Measurements from ENCODE around the gene APCDD1L. TPM values are rescaled to one million over a fixed set of nuclear protein-coding genes. Genes with fewer than 3 reads are reported as not detected.
"Not testable (repeated sequence)": the region's sequence is repeated elsewhere in the genome, so short reads cannot be mapped to it uniquely, and the experiment has no call there.

APCDD1L gene
- total and polyA plus RNA-seq, 8 donors: 0.16 to 1.8 (median 0.32) TPM

DNA sequence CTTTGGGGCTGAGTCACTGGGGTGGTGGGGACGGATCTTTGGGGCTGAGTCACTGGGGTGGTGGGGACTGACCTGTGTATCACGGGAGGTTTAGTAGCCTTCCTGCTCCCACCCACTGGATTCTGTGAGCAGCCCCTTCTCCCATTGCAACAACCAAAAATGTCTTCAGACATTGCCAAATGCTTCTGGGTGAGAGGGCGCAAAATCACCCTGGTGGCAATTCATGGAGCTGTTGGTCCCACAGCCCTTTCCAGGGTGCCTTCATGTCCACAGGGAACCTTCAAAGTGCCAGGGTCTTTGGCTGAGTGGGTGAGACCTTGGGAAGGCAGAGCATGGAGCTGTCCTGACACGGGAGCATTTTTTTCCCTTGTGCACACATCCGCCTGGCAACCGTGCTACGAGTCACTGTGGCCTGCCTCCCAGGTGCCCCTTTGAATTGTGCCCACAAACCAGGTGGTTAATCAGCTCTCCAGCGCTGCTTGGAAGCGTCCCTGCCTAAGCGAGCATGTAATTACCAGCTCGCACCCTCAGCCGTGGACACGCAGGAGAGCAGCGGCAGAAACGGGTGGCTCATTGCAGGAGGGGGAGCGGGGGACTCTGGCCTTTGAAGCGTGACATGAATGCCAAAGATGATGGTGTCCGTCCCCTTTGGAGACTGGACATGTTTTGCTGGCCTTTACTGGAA lies 27.4 kb upstream of the APCDD1L start:
- FAIRE-seq: no peak
- Histone ChIP-seq H3K4me1 (no peaks in the 10 kb centered on the region), H3K9me3 (no peaks in the 10 kb centered on the region), H3K27me3 (peaks cover 0 to 11% (median 0%) of the 10 kb centered on the region in 4 donors), H3K36me3 (no peaks in the 10 kb centered on the region), H3K27ac (no peak overlapping the region), H3K4me3 (no peak overlapping the region)
- ATAC-seq: peak in 3 of 4 donors; percentile 27 to 88 (median 85)
- intact Hi-C loops (cut with DNase I): no loop called here
- whole genome bisulfite sequencing, 2 donors: 51 to 59% methylated on average over 18 of the region's 18 CpGs
- DNase-seq: peak in 1 of 6 donors; percentile 36
- TF ChIP-seq, protein P1, sequence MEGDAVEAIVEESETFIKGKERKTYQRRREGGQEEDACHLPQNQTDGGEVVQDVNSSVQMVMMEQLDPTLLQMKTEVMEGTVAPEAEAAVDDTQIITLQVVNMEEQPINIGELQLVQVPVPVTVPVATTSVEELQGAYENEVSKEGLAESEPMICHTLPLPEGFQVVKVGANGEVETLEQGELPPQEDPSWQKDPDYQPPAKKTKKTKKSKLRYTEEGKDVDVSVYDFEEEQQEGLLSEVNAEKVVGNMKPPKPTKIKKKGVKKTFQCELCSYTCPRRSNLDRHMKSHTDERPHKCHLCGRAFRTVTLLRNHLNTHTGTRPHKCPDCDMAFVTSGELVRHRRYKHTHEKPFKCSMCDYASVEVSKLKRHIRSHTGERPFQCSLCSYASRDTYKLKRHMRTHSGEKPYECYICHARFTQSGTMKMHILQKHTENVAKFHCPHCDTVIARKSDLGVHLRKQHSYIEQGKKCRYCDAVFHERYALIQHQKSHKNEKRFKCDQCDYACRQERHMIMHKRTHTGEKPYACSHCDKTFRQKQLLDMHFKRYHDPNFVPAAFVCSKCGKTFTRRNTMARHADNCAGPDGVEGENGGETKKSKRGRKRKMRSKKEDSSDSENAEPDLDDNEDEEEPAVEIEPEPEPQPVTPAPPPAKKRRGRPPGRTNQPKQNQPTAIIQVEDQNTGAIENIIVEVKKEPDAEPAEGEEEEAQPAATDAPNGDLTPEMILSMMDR (IDR thresholded peaks at IDR 0.05): no peak

DNA sequence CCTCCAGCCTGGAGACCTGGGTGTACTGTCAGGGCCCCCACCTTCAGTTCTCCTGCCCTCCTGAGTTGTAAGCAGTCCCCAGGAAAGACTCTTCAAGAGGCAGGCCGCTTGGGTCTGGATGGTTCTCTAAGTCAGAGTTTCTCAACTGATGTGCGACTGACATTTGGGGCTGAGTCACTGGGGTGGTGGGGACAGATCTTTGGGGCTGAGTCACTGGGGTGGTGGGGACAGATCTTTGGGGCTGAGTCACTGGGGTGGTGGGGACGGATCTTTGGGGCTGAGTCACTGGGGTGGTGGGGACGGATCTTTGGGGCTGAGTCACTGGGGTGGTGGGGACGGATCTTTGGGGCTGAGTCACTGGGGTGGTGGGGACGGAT lies 26.8 kb upstream of the APCDD1L start:
- H3K36me3 ChIP-seq; H3K4me3 ChIP-seq; H3K4me1 ChIP-seq; FAIRE-seq; H3K27ac ChIP-seq; ATAC-seq; DNase-seq; intact Hi-C loops (cut with DNase I); H3K9me3 ChIP-seq: not testable (repeated sequence)
- WGBS, 2 donors: 56 to 66% methylated on average over 4 to 5 of the region's 6 CpGs
- peaks cover 0 to 11% (median 0%) of the 10 kb centered on the region in 4 donors for H3K27me3 ChIP-seq

DNA sequence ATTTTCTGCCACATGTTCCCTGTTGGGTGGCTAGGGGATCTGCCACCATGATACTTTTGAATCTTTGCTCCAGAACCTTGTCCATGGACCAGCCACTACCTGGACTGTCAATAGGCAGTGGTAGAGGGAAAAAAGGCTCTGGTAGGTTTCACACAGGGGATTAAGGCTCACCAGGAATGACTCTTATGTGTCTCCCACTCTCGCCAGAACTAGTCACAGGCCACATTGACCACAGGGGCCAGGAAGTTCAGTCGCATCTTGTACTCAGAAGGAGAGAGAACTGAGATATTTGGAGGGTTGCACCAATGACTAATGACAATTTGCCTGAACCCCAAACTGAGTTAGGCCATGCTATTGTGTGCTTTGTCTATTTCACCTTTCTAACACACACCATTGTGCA lies 23.6 kb upstream of the APCDD1L start:
- 79 to 89% methylated on average over 2 of the region's 2 CpGs for WGBS, 2 donors

DNA sequence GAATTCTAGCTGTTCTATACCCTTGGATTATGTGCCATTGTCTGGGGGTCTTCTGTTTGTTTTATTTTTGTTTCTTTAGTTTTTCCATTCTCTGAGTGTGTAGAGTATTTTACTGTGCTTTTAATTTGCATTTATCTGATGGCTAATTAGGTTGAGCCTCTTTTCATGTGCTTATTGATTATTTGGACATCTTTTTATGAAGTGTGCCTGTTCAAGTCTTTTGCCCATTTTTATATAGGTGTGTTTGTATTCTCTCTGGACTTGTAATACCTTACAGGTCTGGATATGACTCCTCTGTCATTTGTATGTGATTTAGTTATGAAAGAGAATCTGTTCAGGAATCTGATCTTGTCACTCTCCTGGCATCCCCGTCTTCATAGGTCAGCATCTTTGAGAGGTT lies 22.6 kb upstream of the APCDD1L start:
- TF ChIP-seq, protein P1 (IDR thresholded peaks at IDR 0.05): no peak
- H3K27me3 ChIP-seq: no peaks in the 10 kb centered on the region
- no peak overlapping the region for H3K4me3 ChIP-seq
- H3K9me3 ChIP-seq: no peaks in the 10 kb centered on the region
- WGBS, 2 donors: 61 to 73% methylated on average over 1 of the region's 1 CpG
- FAIRE-seq: no peak
- no peaks in the 10 kb centered on the region for H3K4me1 ChIP-seq
- intact Hi-C loops (cut with DNase I): no loop called here
- no peaks in the 10 kb centered on the region for H3K36me3 ChIP-seq
- no peak for ATAC-seq
- DNase-seq: no peak
- H3K27ac ChIP-seq: no peak overlapping the region

More for the DNA sequence above, 23.6 kb upstream of the APCDD1L start:
- Histone ChIP-seq H3K27me3 (no peaks in the 10 kb centered on the region), H3K9me3 (no peaks in the 10 kb centered on the region), H3K27ac (no peak overlapping the region), H3K4me1 (no peaks in the 10 kb centered on the region), H3K4me3 (no peak overlapping the region), H3K36me3 (no peaks in the 10 kb centered on the region)
- intact Hi-C loops (cut with DNase I): no loop called here
- TF ChIP-seq, protein P1 (IDR thresholded peaks at IDR 0.05): no peak
- ATAC-seq (no peak), FAIRE-seq (no peak), DNase-seq (no peak)

DNA sequence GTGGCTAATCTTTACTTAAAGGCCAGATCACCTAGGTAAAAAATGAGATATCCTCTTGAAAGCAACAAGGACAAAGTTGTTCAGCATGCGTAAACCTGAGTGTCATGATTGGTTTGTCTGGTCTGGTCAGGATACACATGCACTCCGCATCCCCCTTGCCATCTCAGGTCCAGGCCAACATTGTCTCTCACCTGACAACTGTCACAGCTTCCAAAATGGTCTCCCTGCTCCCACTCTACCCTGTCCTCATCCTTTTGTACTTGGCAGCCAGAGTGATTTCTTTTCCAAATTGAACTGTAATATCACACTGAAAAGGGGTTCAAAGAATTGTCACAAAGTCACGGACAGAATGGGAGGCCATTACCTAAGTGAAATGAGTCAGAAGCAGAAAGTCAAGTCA lies 21.1 kb upstream of the APCDD1L start:
- 75 to 81% methylated on average over 3 of the region's 3 CpGs for WGBS, 2 donors
- no peaks in the 10 kb centered on the region for H3K36me3 ChIP-seq
- ATAC-seq (no peak), DNase-seq (no peak), FAIRE-seq (no peak)
- no peaks in the 10 kb centered on the region for H3K27me3 ChIP-seq
- intact Hi-C loops (cut with DNase I): no loop called here
- H3K4me3 ChIP-seq: no peak overlapping the region
- no peaks in the 10 kb centered on the region for H3K9me3 ChIP-seq
- no peak overlapping the region for H3K27ac ChIP-seq
- H3K4me1 ChIP-seq: no peaks in the 10 kb centered on the region
- TF ChIP-seq, protein P1 (IDR thresholded peaks at IDR 0.05): no peak
